ENCODE data around the gene OR4S1. TPM values are rescaled to one million over a fixed set of nuclear protein-coding genes. Genes with fewer than 3 reads are reported as not detected.

Gene OR4S1, protein sequence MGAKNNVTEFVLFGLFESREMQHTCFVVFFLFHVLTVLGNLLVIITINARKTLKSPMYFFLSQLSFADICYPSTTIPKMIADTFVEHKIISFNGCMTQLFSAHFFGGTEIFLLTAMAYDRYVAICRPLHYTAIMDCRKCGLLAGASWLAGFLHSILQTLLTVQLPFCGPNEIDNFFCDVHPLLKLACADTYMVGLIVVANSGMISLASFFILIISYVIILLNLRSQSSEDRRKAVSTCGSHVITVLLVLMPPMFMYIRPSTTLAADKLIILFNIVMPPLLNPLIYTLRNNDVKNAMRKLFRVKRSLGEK
- total RNA-seq (not detected), polyA plus RNA-seq (not detected)
- long read RNA-seq, donor 1 = 0 reads
- long read RNA-seq, donor 2 = 0 reads
- long read RNA-seq, donor 3 = 0 reads
- long read RNA-seq, donor 4 = 0 reads
- long read RNA-seq, donor 5 = 0 reads
- long read RNA-seq, donor 6 = 0 reads
- long read RNA-seq, donor 7 = 0 reads
- long read RNA-seq, donor 8 = 0 reads
- long read RNA-seq, donor 9 = 0 reads
- long read RNA-seq, donor 10 = 0 reads

DNA sequence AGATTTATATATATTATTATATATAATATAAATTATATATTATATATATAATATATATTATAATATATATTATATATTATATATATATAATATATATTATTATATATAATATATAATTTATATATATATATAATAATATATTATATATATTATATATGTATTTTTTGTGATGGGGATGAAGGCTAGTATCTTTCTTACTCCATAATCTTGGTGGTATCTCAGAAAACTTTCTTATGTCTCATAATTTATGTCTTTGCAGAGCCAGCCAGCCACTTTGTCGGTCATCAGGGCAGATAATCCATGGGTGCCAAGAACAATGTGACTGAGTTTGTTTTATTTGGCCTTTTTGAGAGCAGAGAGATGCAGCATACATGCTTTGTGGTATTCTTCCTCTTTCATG lies at the start of gene OR4S1:
Gene OR4S1, plus strand, starts transcription at position 301 of the 400 bp plus-strand sequence. Its CDS starts 0 bp downstream, at position 301.
- Histone ChIP-seq H3K9me3 (replicated peaks in 1 of 3) (no peaks in the 10 kb centered on the region), H3K27me3 (no peaks in the 10 kb centered on the region), H3K36me3 (replicated peaks in 1 of 2) (no peaks in the 10 kb centered on the region), H3K27ac (no peak within 1 kb of the TSS), H3K4me1 (replicated peaks in 1 of 2) (no peaks in the 10 kb centered on the region), H3K4me3 (no peak within 1 kb of the TSS)
- intact Hi-C loops (cut with DNase I) = no loop called here
- TF ChIP-seq POLR2A (IDR thresholded peaks at IDR 0.05) = no peak
- TF ChIP-seq, protein P1, sequence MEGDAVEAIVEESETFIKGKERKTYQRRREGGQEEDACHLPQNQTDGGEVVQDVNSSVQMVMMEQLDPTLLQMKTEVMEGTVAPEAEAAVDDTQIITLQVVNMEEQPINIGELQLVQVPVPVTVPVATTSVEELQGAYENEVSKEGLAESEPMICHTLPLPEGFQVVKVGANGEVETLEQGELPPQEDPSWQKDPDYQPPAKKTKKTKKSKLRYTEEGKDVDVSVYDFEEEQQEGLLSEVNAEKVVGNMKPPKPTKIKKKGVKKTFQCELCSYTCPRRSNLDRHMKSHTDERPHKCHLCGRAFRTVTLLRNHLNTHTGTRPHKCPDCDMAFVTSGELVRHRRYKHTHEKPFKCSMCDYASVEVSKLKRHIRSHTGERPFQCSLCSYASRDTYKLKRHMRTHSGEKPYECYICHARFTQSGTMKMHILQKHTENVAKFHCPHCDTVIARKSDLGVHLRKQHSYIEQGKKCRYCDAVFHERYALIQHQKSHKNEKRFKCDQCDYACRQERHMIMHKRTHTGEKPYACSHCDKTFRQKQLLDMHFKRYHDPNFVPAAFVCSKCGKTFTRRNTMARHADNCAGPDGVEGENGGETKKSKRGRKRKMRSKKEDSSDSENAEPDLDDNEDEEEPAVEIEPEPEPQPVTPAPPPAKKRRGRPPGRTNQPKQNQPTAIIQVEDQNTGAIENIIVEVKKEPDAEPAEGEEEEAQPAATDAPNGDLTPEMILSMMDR (IDR thresholded peaks at IDR 0.05) = no peak
- WGBS, 4 donors = 63 to 75% (median 72%) methylated on average over 1 of the region's 1 CpG
- no peak for DNase-seq

DNA sequence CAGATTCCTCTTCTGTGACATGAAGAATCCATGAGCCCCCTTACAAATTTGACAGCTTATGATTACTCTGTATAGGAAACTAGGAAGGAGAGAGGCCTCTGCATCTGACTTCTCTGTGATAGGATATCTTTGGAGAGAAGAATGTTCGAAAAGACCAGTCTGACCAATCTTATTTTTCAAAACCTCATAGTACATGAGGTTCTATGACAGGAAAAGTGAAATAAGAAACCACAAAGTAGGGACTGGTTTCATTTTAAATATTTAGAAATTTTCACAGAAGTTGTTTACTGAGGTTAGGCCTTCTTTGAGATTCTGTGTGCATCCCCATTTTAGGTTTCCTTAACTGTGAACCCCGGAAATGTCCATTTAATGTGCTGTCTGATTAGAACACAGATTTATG lies 44.4 kb upstream of the OR4S1 start:
- TF ChIP-seq, protein P1 (IDR thresholded peaks at IDR 0.05) = no peak
- TF ChIP-seq POLR2A (IDR thresholded peaks at IDR 0.05) = no peak
- H3K9me3 ChIP-seq (replicated peaks in 1 of 3) = no peaks in the 10 kb centered on the region
- H3K4me3 ChIP-seq = no peak overlapping the region
- no peaks in the 10 kb centered on the region for H3K4me1 ChIP-seq (replicated peaks in 1 of 2)
- H3K27ac ChIP-seq = no peak overlapping the region
- 64 to 75% (median 70%) methylated on average over 2 of the region's 2 CpGs for WGBS, 4 donors
- H3K27me3 ChIP-seq = no peaks in the 10 kb centered on the region
- H3K36me3 ChIP-seq (replicated peaks in 1 of 2) = no peaks in the 10 kb centered on the region
- intact Hi-C loops (cut with DNase I) = no loop called here
- no peak for DNase-seq

DNA sequence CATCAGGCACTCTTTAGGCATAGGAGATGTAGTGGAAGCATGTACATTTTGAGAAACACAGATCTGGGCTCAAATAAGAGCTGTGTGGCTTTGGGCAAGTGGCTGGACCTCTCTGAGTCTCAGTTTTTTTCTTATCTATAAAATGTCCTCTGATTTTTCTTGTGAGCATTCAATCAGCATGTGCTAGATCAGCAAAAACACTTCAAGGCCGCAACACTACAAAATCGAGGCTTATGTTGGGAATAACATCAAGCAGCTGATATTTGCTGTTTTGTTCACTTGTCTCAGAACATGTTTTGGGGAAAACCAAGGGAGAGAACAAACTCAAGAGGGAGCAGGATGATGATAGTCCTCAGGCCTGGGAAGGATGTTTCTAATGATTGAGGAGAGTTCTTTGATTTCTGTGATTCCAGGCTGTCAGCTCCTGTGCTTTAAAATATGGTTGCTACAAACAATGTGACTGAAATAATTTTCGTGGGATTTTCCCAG lies 42.6 kb upstream of the OR4S1 start, which contains the start of gene OR4X1:
Gene OR4X1, plus strand, starts transcription at position 439 of the 489 bp plus-strand sequence. Its CDS starts 0 bp downstream, at position 439.
- no peak within 1 kb of the TSS for H3K27ac ChIP-seq
- no peak for DNase-seq
- intact Hi-C loops (cut with DNase I) = no loop called here
- no peaks in the 10 kb centered on the region for H3K27me3 ChIP-seq
- no peaks in the 10 kb centered on the region for H3K9me3 ChIP-seq (replicated peaks in 1 of 3)
- TF ChIP-seq, protein P1 (IDR thresholded peaks at IDR 0.05) = no peak
- no peak for TF ChIP-seq POLR2A (IDR thresholded peaks at IDR 0.05)
- WGBS, 4 donors = 20 to 34% (median 29%) methylated on average over 3 of the region's 3 CpGs
- H3K4me1 ChIP-seq (replicated peaks in 1 of 2) = no peaks in the 10 kb centered on the region
- no peaks in the 10 kb centered on the region for H3K36me3 ChIP-seq (replicated peaks in 1 of 2)
- no peak within 1 kb of the TSS for H3K4me3 ChIP-seq

DNA sequence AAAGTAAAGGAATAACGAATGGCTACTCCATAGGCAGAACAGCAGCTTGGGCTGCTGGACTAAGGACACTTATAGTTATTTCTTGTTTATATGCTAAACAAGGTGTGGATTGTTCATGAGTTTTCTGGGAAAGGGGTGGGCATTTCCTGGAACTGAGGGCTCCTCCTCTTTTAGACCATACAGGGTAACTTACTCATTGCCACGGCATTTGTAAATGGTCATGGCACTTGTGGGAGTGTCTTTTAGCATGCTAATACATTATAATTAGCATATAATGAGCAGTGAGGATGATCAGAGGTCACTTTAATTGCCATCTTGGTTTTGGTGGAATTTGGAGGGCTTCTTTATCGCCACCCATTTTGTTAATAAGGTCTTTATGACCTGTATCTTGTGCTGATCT lies 35.4 kb upstream of the OR4S1 start:
- 55 to 79% (median 65%) methylated on average over 3 of the region's 3 CpGs for WGBS, 4 donors
- Histone ChIP-seq H3K9me3 (replicated peaks in 1 of 3) (no peaks in the 10 kb centered on the region), H3K27me3 (no peaks in the 10 kb centered on the region), H3K4me1 (replicated peaks in 1 of 2) (no peaks in the 10 kb centered on the region), H3K27ac (no peak overlapping the region), H3K4me3 (no peak overlapping the region), H3K36me3 (replicated peaks in 1 of 2) (no peaks in the 10 kb centered on the region)
- no peak for TF ChIP-seq POLR2A (IDR thresholded peaks at IDR 0.05)
- TF ChIP-seq, protein P1 (IDR thresholded peaks at IDR 0.05) = no peak
- no peak for DNase-seq
- intact Hi-C loops (cut with DNase I) = no loop called here

Measured in adrenal gland (tissue), 19 donors.